Measurements from ENCODE around the gene PARP4.
"Not testable (repeated sequence)": the region's sequence is repeated elsewhere in the genome, so short reads cannot be mapped to it uniquely, and the experiment has no call there.

PARP4 gene

DNA sequence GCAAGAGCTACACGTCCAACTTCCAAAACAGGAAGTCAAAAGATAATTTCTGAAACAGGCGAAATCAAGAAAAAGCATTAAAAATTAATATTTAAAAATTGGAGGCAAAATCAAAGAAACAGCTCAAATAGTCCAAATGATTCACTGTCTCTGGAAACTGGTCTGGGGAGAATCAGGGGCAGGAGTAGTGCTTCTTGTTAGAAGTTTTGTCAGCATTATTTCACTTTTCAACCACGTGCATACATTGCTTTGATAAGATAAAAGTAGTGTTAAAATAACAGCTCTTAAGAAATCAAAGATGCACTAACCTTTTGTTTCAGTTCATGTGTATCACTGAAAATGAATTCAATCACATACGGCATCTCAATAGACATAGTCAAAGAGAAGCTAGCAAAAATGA lies 53.8 kb downstream of the PARP4 start:
- H3K27ac ChIP-seq = no peak overlapping the region
- TF ChIP-seq Cebpa-rat (IDR thresholded peaks at IDR 0.05) = no peak
- no peaks in the 10 kb centered on the region for H3K27me3 ChIP-seq
- no peak overlapping the region for H3K4me2 ChIP-seq
- no peaks in the 10 kb centered on the region for H3K4me1 ChIP-seq
- no peak overlapping the region for H3K9ac ChIP-seq
- H3K36me3 ChIP-seq = peaks cover 73% of the 10 kb centered on the region
- no peaks in the 10 kb centered on the region for H3K9me3 ChIP-seq
- no peak overlapping the region for H3K4me3 ChIP-seq
- no peaks in the 10 kb centered on the region for H4K20me1 ChIP-seq

GRCh38 chr13:24456396-24456795 lies 56.2 kb downstream of the PARP4 start:
- TF ChIP-seq Cebpa-rat (IDR thresholded peaks at IDR 0.05) = no peak
- H3K36me3 ChIP-seq = peaks cover 87% of the 10 kb centered on the region

GRCh38 chr13:24454056-24454455 lies 58.5 kb downstream of the PARP4 start:
- Histone ChIP-seq H3K4me3 (no peak overlapping the region), H3K36me3 (peaks cover 89% of the 10 kb centered on the region), H3K4me1 (no peaks in the 10 kb centered on the region)

More at GRCh38 chr13:24456396-24456795, 56.2 kb downstream of the PARP4 start:
- Histone ChIP-seq H3K27ac (no peak overlapping the region), H3K9me3 (no peaks in the 10 kb centered on the region), H4K20me1 (no peaks in the 10 kb centered on the region), H3K4me2 (no peak overlapping the region), H3K27me3 (no peaks in the 10 kb centered on the region), H3K4me1 (no peaks in the 10 kb centered on the region), H3K4me3 (no peak overlapping the region), H3K9ac (no peak overlapping the region)

DNA sequence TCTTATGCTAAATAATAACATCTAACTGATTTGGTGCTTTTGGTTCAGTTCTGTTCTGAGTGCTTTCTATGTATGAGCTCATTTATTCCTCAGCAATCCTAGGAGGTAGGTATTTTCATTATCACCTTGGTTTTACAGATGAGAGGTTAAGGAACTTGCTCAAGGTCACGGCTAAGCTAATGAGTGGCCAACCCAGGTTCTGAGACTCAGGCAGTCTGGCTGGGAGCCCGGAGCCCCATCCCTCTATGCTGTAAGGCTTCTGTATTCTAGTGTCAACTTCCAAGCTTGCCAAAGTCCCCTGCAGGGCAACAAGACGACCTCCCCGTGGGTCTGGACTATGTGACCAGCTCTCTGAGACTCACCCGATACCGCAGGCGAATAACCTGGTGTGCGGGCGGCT lies 60.5 kb downstream of the PARP4 start:
- Histone ChIP-seq H3K9me3 (no peaks in the 10 kb centered on the region), H3K36me3 (peaks cover 95% of the 10 kb centered on the region), H3K4me2 (no peak overlapping the region), H3K27ac (no peak overlapping the region), H3K4me3 (no peak overlapping the region), H3K4me1 (no peaks in the 10 kb centered on the region), H4K20me1 (no peaks in the 10 kb centered on the region; the same call in 1 of the 2 replicates), H3K27me3 (no peaks in the 10 kb centered on the region), H3K9ac (no peak overlapping the region)
- TF ChIP-seq Cebpa-rat (IDR thresholded peaks at IDR 0.05) = no peak

More at GRCh38 chr13:24454056-24454455, 58.5 kb downstream of the PARP4 start:
- Histone ChIP-seq H3K27me3 (no peaks in the 10 kb centered on the region), H3K9me3 (no peaks in the 10 kb centered on the region), H3K9ac (no peak overlapping the region), H3K4me2 (no peak overlapping the region), H4K20me1 (no peaks in the 10 kb centered on the region; the same call in 1 of the 2 replicates), H3K27ac (no peak overlapping the region)
- TF ChIP-seq Cebpa-rat (IDR thresholded peaks at IDR 0.05) = no peak

DNA sequence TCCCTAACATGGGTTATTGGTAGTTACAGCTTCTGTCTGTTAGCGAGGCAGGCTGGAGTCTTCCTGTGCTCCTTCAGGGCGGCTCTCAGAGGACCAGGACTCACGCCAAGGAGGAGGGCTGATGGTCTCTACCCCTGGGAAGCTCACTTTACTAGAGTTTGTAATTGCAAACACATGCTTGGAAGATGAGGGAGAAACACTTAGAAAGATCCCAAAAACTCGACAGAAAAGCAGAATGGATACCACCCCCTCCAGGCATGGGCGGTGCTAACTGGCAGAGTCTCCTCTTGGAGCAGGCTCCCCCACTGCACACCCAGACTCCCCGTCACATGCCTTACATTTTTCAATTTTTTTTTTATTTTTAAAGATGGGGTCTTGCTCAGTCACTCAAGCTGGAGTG lies 62.0 kb downstream of the PARP4 start:
- Histone ChIP-seq H4K20me1 (no peaks in the 10 kb centered on the region; the same call in 1 of the 2 replicates), H3K36me3 (peaks cover 95% of the 10 kb centered on the region)
- no peak for TF ChIP-seq Cebpa-rat (IDR thresholded peaks at IDR 0.05)

GRCh38 chr13:24444851-24445250 lies 67.7 kb downstream of the PARP4 start:
- peaks cover 92% of the 10 kb centered on the region for H3K36me3 ChIP-seq
- H3K27me3 ChIP-seq, H3K9ac ChIP-seq, H3K27ac ChIP-seq, H3K4me3 ChIP-seq, H3K9me3 ChIP-seq, H3K4me2 ChIP-seq, H4K20me1 ChIP-seq, H3K4me1 ChIP-seq: not testable (repeated sequence)

More for the DNA sequence above, 62.0 kb downstream of the PARP4 start:
- Histone ChIP-seq H3K9ac (no peak overlapping the region), H3K27ac (no peak overlapping the region), H3K4me1 (no peaks in the 10 kb centered on the region), H3K4me2 (no peak overlapping the region), H3K9me3 (no peaks in the 10 kb centered on the region), H3K4me3 (no peak overlapping the region), H3K27me3 (no peaks in the 10 kb centered on the region)

- Histone ChIP-seq H3K9ac (no peak overlapping the region), H3K4me1 (peaks cover 8% of the 10 kb centered on the region; the same call in 1 of the 2 replicates), H4K20me1 (no peaks in the 10 kb centered on the region), H3K27ac (no peak overlapping the region), H3K36me3 (peaks cover 92% of the 10 kb centered on the region), H3K4me2 (no peak overlapping the region), H3K4me3 (no peak overlapping the region), H3K27me3 (no peaks in the 10 kb centered on the region), H3K9me3 (no peaks in the 10 kb centered on the region)
- no peak for TF ChIP-seq Cebpa-rat (IDR thresholded peaks at IDR 0.05)
Observed at GRCh38 chr13:24443366-24443765, 69.2 kb downstream of the PARP4 start.

- H4K20me1 ChIP-seq, H3K4me2 ChIP-seq, H3K27ac ChIP-seq, H3K9ac ChIP-seq, H3K4me3 ChIP-seq, H3K4me1 ChIP-seq, H3K27me3 ChIP-seq: not testable (repeated sequence)
- peaks cover 81% of the 10 kb centered on the region for H3K36me3 ChIP-seq
- H3K9me3 ChIP-seq = peaks cover 16% of the 10 kb centered on the region
Observed at GRCh38 chr13:24426045-24426444, 86.5 kb downstream of the PARP4 start.

- not testable (repeated sequence) for H4K20me1 ChIP-seq, H3K9ac ChIP-seq, H3K4me2 ChIP-seq, H3K27ac ChIP-seq, H3K4me3 ChIP-seq, H3K27me3 ChIP-seq, H3K4me1 ChIP-seq, H3K9me3 ChIP-seq
- peaks cover 54% of the 10 kb centered on the region for H3K36me3 ChIP-seq
Observed at GRCh38 chr13:24419668-24420067, 92.9 kb downstream of the PARP4 start.

DNA sequence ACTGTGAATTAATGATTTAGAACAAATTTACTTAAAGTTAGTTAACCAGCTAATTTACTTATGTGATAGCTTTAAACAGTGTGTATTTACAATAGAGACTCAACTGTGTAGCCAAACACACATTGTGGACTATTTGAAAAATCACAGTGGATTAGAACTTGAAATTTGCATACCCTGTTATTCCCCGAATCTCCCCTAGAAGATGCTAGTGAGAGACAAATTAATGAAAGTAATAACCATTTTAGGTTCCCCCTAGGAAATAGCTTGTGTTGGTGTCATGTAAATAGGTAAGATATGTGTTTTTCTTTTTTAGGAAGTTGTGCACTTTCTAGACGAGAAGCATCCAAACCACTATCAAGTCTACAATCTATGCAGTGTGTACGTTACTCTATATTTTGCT lies 104.7 kb downstream of the PARP4 start:
- H3K27ac ChIP-seq = no peak overlapping the region
- no peaks in the 10 kb centered on the region for H3K27me3 ChIP-seq
- H3K4me2 ChIP-seq = no peak overlapping the region
- no peak for TF ChIP-seq Cebpa-rat (IDR thresholded peaks at IDR 0.05)
- no peaks in the 10 kb centered on the region for H3K4me1 ChIP-seq
- H3K9ac ChIP-seq = no peak overlapping the region
- no peaks in the 10 kb centered on the region for H4K20me1 ChIP-seq
- H3K36me3 ChIP-seq = no peaks in the 10 kb centered on the region
- H3K4me3 ChIP-seq = no peak overlapping the region
- H3K9me3 ChIP-seq = no peaks in the 10 kb centered on the region

GRCh38 chr13:24406524-24406923 lies 106.1 kb downstream of the PARP4 start:
- Histone ChIP-seq H3K4me3 (no peak overlapping the region), H3K36me3 (no peaks in the 10 kb centered on the region), H3K9ac (no peak overlapping the region)

More at GRCh38 chr13:24406524-24406923, 106.1 kb downstream of the PARP4 start:
- no peaks in the 10 kb centered on the region for H3K27me3 ChIP-seq
- no peak for TF ChIP-seq Cebpa-rat (IDR thresholded peaks at IDR 0.05)
- H3K4me2 ChIP-seq = no peak overlapping the region
- H4K20me1 ChIP-seq = no peaks in the 10 kb centered on the region
- H3K4me1 ChIP-seq = no peaks in the 10 kb centered on the region
- no peaks in the 10 kb centered on the region for H3K9me3 ChIP-seq
- no peak overlapping the region for H3K27ac ChIP-seq
